Stomach smooth muscle (tissue), 2 donors: ENCODE measurements around the gene ARMCX6.
"Not testable (repeated sequence)": the region's sequence is repeated elsewhere in the genome, so short reads cannot be mapped to it uniquely, and the experiment has no call there.

Source experiments
- H3K27ac ChIP-seq: one replicate; pipeline ENCODE4 v1.7.0; 2013; ENCODE audit warnings: mild to moderate bottlenecking, low read length, inconsistent platforms
- H3K27me3 ChIP-seq, 2 donors: one replicate each; pipeline ENCODE4 v1.7.0; 2013; ENCODE audit warnings: low read length in 2 of 2; ENCODE audit not compliant: insufficient read depth in 2 of 2, control insufficient read depth in 1 of 2
- H3K36me3 ChIP-seq, 2 donors: one replicate each; pipeline ENCODE4 v1.7.0; 2013; ENCODE audit warnings: low read length in 2 of 2; ENCODE audit not compliant: control insufficient read depth in 2 of 2, insufficient read depth in 2 of 2
- H3K4me1 ChIP-seq: one replicate; pipeline ENCODE4 v1.7.0; 2013; ENCODE audit warnings: low read length; ENCODE audit not compliant: control insufficient read depth, insufficient read depth
- H3K4me3 ChIP-seq, 2 donors: one replicate each; pipeline ENCODE4 v1.7.0; 2013; ENCODE audit warnings: low read length in 2 of 2
- H3K9ac ChIP-seq, 2 donors: one replicate each; pipeline ENCODE4 v1.7.0; 2013; ENCODE audit warnings: low read length in 2 of 2, mild to moderate bottlenecking in 1 of 2
- H3K9me3 ChIP-seq, 2 donors: one replicate each; pipeline ENCODE4 v1.7.0; 2013; ENCODE audit warnings: low read length in 2 of 2; ENCODE audit not compliant: control insufficient read depth in 2 of 2
- donor health status: healthy.
- donor health status: Pancreatic carcinoma.

Gene ARMCX6

DNA sequence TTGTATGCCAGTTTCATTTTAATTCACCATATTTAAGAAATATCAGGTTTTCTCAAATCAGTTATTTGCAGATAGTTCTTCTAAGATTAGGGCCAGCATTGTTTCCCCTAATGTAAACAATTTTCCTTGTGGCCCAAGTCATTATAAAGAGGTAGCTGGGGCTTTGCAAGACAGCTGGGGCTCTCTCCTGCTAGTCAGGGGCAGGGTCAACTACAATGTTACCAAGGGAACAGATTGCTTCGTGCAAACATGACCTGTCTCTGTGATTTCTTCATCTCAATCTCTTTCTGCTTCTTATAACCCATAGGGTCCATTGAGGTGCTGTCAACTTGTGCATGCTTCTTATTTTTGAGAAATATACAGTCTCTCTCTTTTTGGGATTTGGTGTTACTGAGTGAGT is 12.1 kb downstream of the ARMCX6 start:
- Histone ChIP-seq H3K9me3 (no peaks in the 10 kb centered on the region), H3K9ac (no peak overlapping the region), H3K4me3 (no peak overlapping the region), H3K36me3 (no peaks in the 10 kb centered on the region), H3K4me1 (no peaks in the 10 kb centered on the region), H3K27me3 (no peaks in the 10 kb centered on the region), H3K27ac (no peak overlapping the region)

DNA sequence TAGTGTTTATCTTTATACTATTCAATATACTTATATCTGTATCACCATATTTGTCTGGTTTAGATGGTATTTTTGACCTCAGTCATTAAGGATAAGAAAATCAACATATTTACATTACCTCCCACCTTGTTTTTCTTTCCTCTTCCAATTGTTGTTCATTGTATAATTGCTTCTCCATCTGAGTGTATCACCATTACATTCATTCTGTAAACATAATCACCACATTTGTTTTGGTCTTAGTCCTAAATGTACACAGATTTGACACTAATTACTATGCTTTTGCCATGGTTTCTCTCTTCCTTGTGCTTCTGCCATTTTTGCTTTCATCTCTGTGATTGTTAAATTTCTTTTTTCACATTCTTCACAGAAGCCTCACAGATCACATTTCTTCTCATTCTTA is 12.7 kb downstream of the ARMCX6 start:
- Histone ChIP-seq H3K36me3 (no peaks in the 10 kb centered on the region), H3K27ac (no peak overlapping the region), H3K9me3 (no peaks in the 10 kb centered on the region), H3K4me3 (no peak overlapping the region), H3K27me3 (no peaks in the 10 kb centered on the region), H3K4me1 (no peaks in the 10 kb centered on the region), H3K9ac (no peak overlapping the region)

GRCh38 chrX:101602077-101602476 is 15.7 kb downstream of the ARMCX6 start:
- Histone ChIP-seq H3K27ac (no peak overlapping the region), H3K36me3 (no peaks in the 10 kb centered on the region), H3K9ac (no peak overlapping the region), H3K27me3 (peaks cover 0 to 3% of the 10 kb centered on the region in 2 donors), H3K9me3 (no peaks in the 10 kb centered on the region), H3K4me1 (no peaks in the 10 kb centered on the region), H3K4me3 (no peak overlapping the region)

GRCh38 chrX:101599592-101599991 is 18.2 kb downstream of the ARMCX6 start:
- not testable (repeated sequence) for H3K36me3 ChIP-seq, H3K9ac ChIP-seq

GRCh38 chrX:101595739-101596419 is 21.9 kb downstream of the ARMCX6 start:
- H3K36me3 ChIP-seq, result no peaks in the 10 kb centered on the region
- H3K4me3 ChIP-seq, result no peak overlapping the region
- H3K4me1 ChIP-seq, result no peaks in the 10 kb centered on the region
- H3K27ac ChIP-seq, result no peak overlapping the region
- no peak overlapping the region for H3K9ac ChIP-seq
- peaks cover 0 to 14% of the 10 kb centered on the region in 2 donors for H3K27me3 ChIP-seq
- no peaks in the 10 kb centered on the region for H3K9me3 ChIP-seq

More at GRCh38 chrX:101599592-101599991, 18.2 kb downstream of the ARMCX6 start:
- H3K4me3 ChIP-seq, H3K4me1 ChIP-seq, H3K27ac ChIP-seq, H3K9me3 ChIP-seq, H3K27me3 ChIP-seq: not testable (repeated sequence)
